SK-N-SH (cell line): ENCODE results near the gene ATP7B. TPM values are rescaled to one million over a fixed set of nuclear protein-coding genes. Genes with fewer than 3 reads are reported as not detected.

Experiments used
- CTCF ChIA-PET: fragments of 300-600, 350-600 bp; formaldehyde crosslinking; extraction: SDS; loops from one replicate; lab custom pipeline; 2021; lab: Yijun Ruan, JAX
- POLR2A ChIA-PET: fragments of 350-600 bp; sonication (Branson Sonifier 250); formaldehyde crosslinking; extraction: SDS; loops from one replicate; lab custom pipeline; 2020; ENCODE audit warnings: antibody characterized with exemption, inconsistent platforms; lab: Yijun Ruan, JAX
- DNase-seq: peaks from one replicate; pipeline ENCODE4 v3.0.0; 2012
- H2AFZ ChIP-seq: fragments of 200-600 bp; sonication (generic); 2 replicates; pipeline ENCODE4 v1.8.1; 2016; ENCODE audit warnings: antibody characterized with exemption, mild to moderate bottlenecking, low read depth
- H3F3A ChIP-seq: fragments of 200-600 bp; sonication (generic); replicated peaks from 2 replicates; pipeline ENCODE3; 2016; ENCODE audit warnings: antibody characterized with exemption, mild to moderate bottlenecking; ENCODE audit not compliant: insufficient read depth
- H3K27ac ChIP-seq, 2 experiments: fragments of 200-500 bp in 1 of 2; fragments of 200-600 bp in 1 of 2; sonication (Bioruptor generic) in 1 of 2; sonication (generic), shearing (Covaris generic) in 1 of 2; 2 replicates each; pipeline versions ENCODE4 v1.5.1 to v1.6.1; 2014 to 2016; ENCODE audit warnings: low read depth in 2 of 2, inconsistent platforms in 1 of 2, low read length in 1 of 2, mild to moderate bottlenecking in 1 of 2, mixed read lengths in 1 of 2
- H3K27me3 ChIP-seq: fragments of 200-600 bp; sonication (generic), shearing (Covaris generic); 2 replicates; pipeline ENCODE4 v1.6.1; 2016; ENCODE audit warnings: mixed run types; ENCODE audit not compliant: insufficient read depth
- H3K36me3 ChIP-seq, 2 experiments: fragments of 200-500 bp in 1 of 2; fragments of 200-600 bp in 1 of 2; sonication (Bioruptor generic) in 1 of 2; sonication (generic) in 1 of 2; replicated peaks in 1 of 2; 2 replicates each; pipeline versions ENCODE3 to v1.5.1; 2014 to 2016; ENCODE audit warnings: low read length in 1 of 2, mild to moderate bottlenecking in 1 of 2; ENCODE audit not compliant: insufficient read depth in 2 of 2, control insufficient read depth in 1 of 2
- H3K4me1 ChIP-seq, 2 experiments: fragments of 200-500 bp in 1 of 2; fragments of 200-600 bp in 1 of 2; sonication (Bioruptor generic) in 1 of 2; sonication (generic), shearing (Covaris generic) in 1 of 2; 2 replicates each; pipeline versions ENCODE4 v1.5.1 to v1.6.1; 2014 to 2016; ENCODE audit warnings: low read depth in 1 of 2, low read length in 1 of 2, mixed run types in 1 of 2; ENCODE audit not compliant: insufficient read depth in 2 of 2, control insufficient read depth in 1 of 2
- H3K4me2 ChIP-seq: fragments of 200-600 bp; sonication (generic), shearing (Covaris generic); 2 replicates; pipeline ENCODE4 v1.6.1; 2017; ENCODE audit warnings: mixed run types
- H3K4me3 ChIP-seq, 2 experiments: fragments of 200-500 bp in 1 of 2; fragments of 200-600 bp in 1 of 2; sonication (Bioruptor generic) in 1 of 2; sonication (generic), shearing (Covaris generic) in 1 of 2; 2 replicates each; pipeline versions ENCODE4 v1.5.1 to v1.8.1; 2014 to 2016; ENCODE audit warnings: low read depth in 2 of 2, inconsistent platforms in 1 of 2, low read length in 1 of 2, mild to moderate bottlenecking in 1 of 2, mixed read lengths in 1 of 2, moderate library complexity in 1 of 2
- H3K79me2 ChIP-seq: fragments of 200-600 bp; sonication (generic); 2 replicates; pipeline ENCODE4 v1.8.1; 2017; ENCODE audit warnings: mild to moderate bottlenecking; ENCODE audit not compliant: insufficient read depth
- H3K9ac ChIP-seq: fragments of 200-600 bp; sonication (generic); 2 replicates; pipeline ENCODE4 v1.6.1; 2017; ENCODE audit warnings: mixed run types
- H3K9me2 ChIP-seq: fragments of 200-600 bp; sonication (generic); 2 replicates; pipeline ENCODE4 v1.6.1; 2017; ENCODE audit warnings: mixed run types
- H3K9me3 ChIP-seq: fragments of 200-600 bp; sonication (generic); 2 replicates; pipeline ENCODE4 v1.6.1; 2017; ENCODE audit warnings: mixed run types, mild to moderate bottlenecking, moderate library complexity
- H4K20me1 ChIP-seq: fragments of 200-600 bp; sonication (generic); 2 replicates; pipeline ENCODE4 v1.6.1; 2017; ENCODE audit warnings: mild to moderate bottlenecking, mixed run types; ENCODE audit not compliant: insufficient read depth
- ELF1 ChIP-seq: IDR thresholded peaks from 2 replicates; pipeline ENCODE4 v1.4.0; 2012
- MAX ChIP-seq: IDR thresholded peaks from 2 replicates; pipeline ENCODE4 v1.4.0; 2012; ENCODE audit warnings: low read depth
- NFIC ChIP-seq: IDR thresholded peaks from 2 replicates; pipeline ENCODE4 v1.4.0; 2012; ENCODE audit warnings: borderline replicate concordance
- RFX5 ChIP-seq: IDR thresholded peaks from 2 replicates; pipeline ENCODE4 v1.6.1; 2012; ENCODE audit warnings: mild to moderate bottlenecking, improper control_type of control experiment, low read length
- YY1 ChIP-seq: IDR thresholded peaks from 2 replicates; pipeline ENCODE4 v1.4.0; 2012; ENCODE audit warnings: low read depth, mild to moderate bottlenecking
- WGBS: methylation state at CpG from one replicate; pipeline ENCODE4 v1.1.6; 2017; ENCODE audit warnings: low lambda C conversion rate; 5-methylcytosine and 5-hydroxymethylcytosine counted together
- polyA plus RNA-seq, 3 experiments: library from polyadenylated mRNA; depleted of rRNA; stranded (reverse); fragments of >200 nt; gene quantifications; 2 replicates each; pipeline ENCODE4 v1.2.3, GENCODE V29; 2012
- TF ChIP-seq, protein P1 (sequence below): fragments of 150-350 bp; IDR thresholded peaks from 2 replicates; pipeline ENCODE4 v1.6.1; 2017; ENCODE audit warnings: antibody characterized with exemption, low read length, low read depth, borderline replicate concordance
- TF ChIP-seq, protein P2 (sequence below): fragments of 200-600 bp; sonication (generic); IDR thresholded peaks from 2 replicates; pipeline ENCODE4 v1.6.1; 2017; ENCODE audit warnings: antibody characterized with exemption, mild to moderate bottlenecking, moderate library complexity
- TF ChIP-seq, protein P3 (sequence below): IDR thresholded peaks from 2 replicates; pipeline ENCODE4 v1.6.1; 2012; ENCODE audit warnings: mild to moderate bottlenecking, low read depth, low read length, moderate library complexity

ATP7B gene
- polyA plus RNA-seq, 1 of the 3 experiments (the other 2 are of a cell fraction) = 4.4 TPM

DNA sequence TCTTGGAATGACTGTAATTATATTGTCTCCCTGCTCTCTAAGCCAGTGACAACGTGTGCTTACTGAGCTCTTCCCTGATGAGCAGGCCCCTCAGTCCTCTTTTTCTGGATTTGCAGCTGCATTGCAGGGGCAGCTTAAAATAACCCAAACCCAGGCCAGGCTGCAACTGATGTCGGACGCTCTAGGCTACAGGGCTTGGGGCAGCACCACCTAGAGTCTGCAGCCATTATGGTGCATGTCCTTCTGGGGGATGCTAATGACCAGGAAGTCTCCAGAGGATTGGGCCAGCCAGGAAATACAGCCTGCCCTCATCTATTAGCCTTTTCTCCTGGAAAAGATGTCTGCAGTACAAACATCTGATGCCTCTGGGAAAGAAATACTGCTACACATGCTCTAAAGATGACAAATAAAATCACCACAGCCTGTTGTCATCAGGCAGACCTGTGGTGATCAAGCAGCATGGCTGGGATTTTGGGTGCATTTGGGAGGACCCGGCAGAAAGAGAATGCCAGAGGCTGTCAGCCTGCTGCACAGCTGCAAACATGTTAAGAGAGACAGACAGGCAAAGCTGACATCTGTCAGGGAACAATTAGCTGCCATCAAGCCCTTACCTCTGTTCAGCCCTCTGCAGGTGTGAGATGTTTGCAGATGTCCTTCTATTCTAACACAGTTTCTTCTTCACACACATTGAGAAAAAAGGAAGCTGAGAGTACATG lies 97.7 kb downstream of the ATP7B start:
- no peaks in the 10 kb centered on the region for H3K9me3 ChIP-seq
- ChIA-PET POLR2A (no interaction called here), CTCF (interaction anchor here (0.9 to 1.9 kb wide), 8 partner anchors 9 to 537 kb away, joined by 3 to 7 read pairs (median 3); no protein-coding TSS in a partner anchor)
- WGBS = 18% methylated on average over 2 of the region's 4 CpGs
- no peaks in the 10 kb centered on the region for H3K27me3 ChIP-seq
- no peaks in the 10 kb centered on the region for H3K79me2 ChIP-seq
- peaks cover 0 to 5% of the 10 kb centered on the region in 2 experiments; a peak in 1 of 4 replicates for H3K4me1 ChIP-seq
- no peak overlapping the region for H3K9ac ChIP-seq
- peak; percentile 43 for DNase-seq
- no peaks in the 10 kb centered on the region for H3F3A ChIP-seq
- no peak overlapping the region for H3K4me2 ChIP-seq
- no peaks in the 10 kb centered on the region for H3K9me2 ChIP-seq
- TF ChIP-seq, protein P1, sequence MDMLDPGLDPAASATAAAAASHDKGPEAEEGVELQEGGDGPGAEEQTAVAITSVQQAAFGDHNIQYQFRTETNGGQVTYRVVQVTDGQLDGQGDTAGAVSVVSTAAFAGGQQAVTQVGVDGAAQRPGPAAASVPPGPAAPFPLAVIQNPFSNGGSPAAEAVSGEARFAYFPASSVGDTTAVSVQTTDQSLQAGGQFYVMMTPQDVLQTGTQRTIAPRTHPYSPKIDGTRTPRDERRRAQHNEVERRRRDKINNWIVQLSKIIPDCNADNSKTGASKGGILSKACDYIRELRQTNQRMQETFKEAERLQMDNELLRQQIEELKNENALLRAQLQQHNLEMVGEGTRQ = no peak
- no peak for TF ChIP-seq NFIC
- TF ChIP-seq MAX = no peak
- TF ChIP-seq, protein P2, sequence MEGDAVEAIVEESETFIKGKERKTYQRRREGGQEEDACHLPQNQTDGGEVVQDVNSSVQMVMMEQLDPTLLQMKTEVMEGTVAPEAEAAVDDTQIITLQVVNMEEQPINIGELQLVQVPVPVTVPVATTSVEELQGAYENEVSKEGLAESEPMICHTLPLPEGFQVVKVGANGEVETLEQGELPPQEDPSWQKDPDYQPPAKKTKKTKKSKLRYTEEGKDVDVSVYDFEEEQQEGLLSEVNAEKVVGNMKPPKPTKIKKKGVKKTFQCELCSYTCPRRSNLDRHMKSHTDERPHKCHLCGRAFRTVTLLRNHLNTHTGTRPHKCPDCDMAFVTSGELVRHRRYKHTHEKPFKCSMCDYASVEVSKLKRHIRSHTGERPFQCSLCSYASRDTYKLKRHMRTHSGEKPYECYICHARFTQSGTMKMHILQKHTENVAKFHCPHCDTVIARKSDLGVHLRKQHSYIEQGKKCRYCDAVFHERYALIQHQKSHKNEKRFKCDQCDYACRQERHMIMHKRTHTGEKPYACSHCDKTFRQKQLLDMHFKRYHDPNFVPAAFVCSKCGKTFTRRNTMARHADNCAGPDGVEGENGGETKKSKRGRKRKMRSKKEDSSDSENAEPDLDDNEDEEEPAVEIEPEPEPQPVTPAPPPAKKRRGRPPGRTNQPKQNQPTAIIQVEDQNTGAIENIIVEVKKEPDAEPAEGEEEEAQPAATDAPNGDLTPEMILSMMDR = no peak
- TF ChIP-seq YY1 = no peak
- no peak for TF ChIP-seq ELF1
- TF ChIP-seq, protein P3, sequence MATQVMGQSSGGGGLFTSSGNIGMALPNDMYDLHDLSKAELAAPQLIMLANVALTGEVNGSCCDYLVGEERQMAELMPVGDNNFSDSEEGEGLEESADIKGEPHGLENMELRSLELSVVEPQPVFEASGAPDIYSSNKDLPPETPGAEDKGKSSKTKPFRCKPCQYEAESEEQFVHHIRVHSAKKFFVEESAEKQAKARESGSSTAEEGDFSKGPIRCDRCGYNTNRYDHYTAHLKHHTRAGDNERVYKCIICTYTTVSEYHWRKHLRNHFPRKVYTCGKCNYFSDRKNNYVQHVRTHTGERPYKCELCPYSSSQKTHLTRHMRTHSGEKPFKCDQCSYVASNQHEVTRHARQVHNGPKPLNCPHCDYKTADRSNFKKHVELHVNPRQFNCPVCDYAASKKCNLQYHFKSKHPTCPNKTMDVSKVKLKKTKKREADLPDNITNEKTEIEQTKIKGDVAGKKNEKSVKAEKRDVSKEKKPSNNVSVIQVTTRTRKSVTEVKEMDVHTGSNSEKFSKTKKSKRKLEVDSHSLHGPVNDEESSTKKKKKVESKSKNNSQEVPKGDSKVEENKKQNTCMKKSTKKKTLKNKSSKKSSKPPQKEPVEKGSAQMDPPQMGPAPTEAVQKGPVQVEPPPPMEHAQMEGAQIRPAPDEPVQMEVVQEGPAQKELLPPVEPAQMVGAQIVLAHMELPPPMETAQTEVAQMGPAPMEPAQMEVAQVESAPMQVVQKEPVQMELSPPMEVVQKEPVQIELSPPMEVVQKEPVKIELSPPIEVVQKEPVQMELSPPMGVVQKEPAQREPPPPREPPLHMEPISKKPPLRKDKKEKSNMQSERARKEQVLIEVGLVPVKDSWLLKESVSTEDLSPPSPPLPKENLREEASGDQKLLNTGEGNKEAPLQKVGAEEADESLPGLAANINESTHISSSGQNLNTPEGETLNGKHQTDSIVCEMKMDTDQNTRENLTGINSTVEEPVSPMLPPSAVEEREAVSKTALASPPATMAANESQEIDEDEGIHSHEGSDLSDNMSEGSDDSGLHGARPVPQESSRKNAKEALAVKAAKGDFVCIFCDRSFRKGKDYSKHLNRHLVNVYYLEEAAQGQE = no peak
- TF ChIP-seq RFX5 = no peak
- H3K36me3 ChIP-seq = no peaks in the 10 kb centered on the region
- no peak overlapping the region for H2AFZ ChIP-seq
- no peaks in the 10 kb centered on the region for H4K20me1 ChIP-seq
- H3K4me3 ChIP-seq = no peak overlapping the region
- H3K27ac ChIP-seq = no peak overlapping the region
